Stomach (tissue), 9 donors: ENCODE results near the gene ARHGEF4. TPM values are rescaled to one million over a fixed set of nuclear protein-coding genes. Genes with fewer than 3 reads are reported as not detected.

ENCODE experiments used
- DNase-seq, 2 donors: peaks; one replicate each; pipeline versions ENCODE4 v3.0.0 to v3.0.0-alpha.2; 2013 to 2019
- H3K27ac ChIP-seq, 5 donors: fragments of 200-600 bp in 4 of 5; sonication (generic) in 4 of 5; one replicate each; pipeline ENCODE4 v1.5.1; 2013 to 2019; ENCODE audit warnings: mild to moderate bottlenecking in 1 of 5, moderate library complexity in 1 of 5
- H3K27me3 ChIP-seq, 3 donors: fragments of 200-600 bp; sonication (generic); one replicate each; pipeline ENCODE4 v1.5.1; 2017 to 2019; ENCODE audit warnings: mixed run types in 1 of 3
- H3K36me3 ChIP-seq, 4 donors: fragments of 200-600 bp; sonication (generic); 1 replicate in 3 of 4; 2 replicates in 1 of 4; pipeline ENCODE4 v1.5.1; 2016 to 2019
- H3K4me1 ChIP-seq, 4 donors: fragments of 200-600 bp; sonication (generic); one replicate each; pipeline ENCODE4 v1.5.1; 2016 to 2019
- H3K4me3 ChIP-seq, 4 donors: fragments of 200-600 bp; sonication (generic) in 3 of 4; one replicate each; pipeline ENCODE4 v1.5.1; 2016 to 2019; ENCODE audit warnings: mild to moderate bottlenecking in 1 of 4
- H3K9me3 ChIP-seq, 4 donors: fragments of 200-600 bp; sonication (generic); one replicate each; pipeline ENCODE4 v1.5.1; 2016 to 2019
- EP300 ChIP-seq: sonication (generic); formaldehyde crosslinking; IDR thresholded peaks from one replicate; pipeline ENCODE4 v1.6.1; 2017; ENCODE audit warnings: antibody characterized with exemption
- POLR2A ChIP-seq, 4 donors: fragments of 450-650 bp; IDR thresholded peaks; one replicate each; pipeline ENCODE4 v1.6.1; 2016; ENCODE audit warnings: antibody characterized with exemption in 4 of 4, control low read depth in 2 of 4, mild to moderate bottlenecking in 1 of 4, moderate library complexity in 1 of 4
- POLR2AphosphoS5 ChIP-seq, 3 donors: sonication (generic); formaldehyde crosslinking; IDR thresholded peaks; one replicate each; pipeline ENCODE4 v1.6.1; 2016; ENCODE audit warnings: antibody characterized with exemption in 3 of 3
- WGBS, 5 donors: extraction: QIAGEN DNeasy Blood & Tissue Kit in 3 of 5; methylation state at CpG; one replicate each; pipeline versions ENCODE4 v1.1.5 to v1.1.7; 2013 to 2018; 5-methylcytosine and 5-hydroxymethylcytosine counted together
- intact Hi-C: fragments of 100-400 bp; cut with DNase I; formaldehyde crosslinking; loops from one replicate; pipeline ENCODE4 v1.15.1; 2023; ENCODE audit warnings: low total_unique reads
- polyA plus RNA-seq, 3 donors: library from polyadenylated mRNA; stranded (reverse); fragments of 200-250 nt; gene quantifications; one replicate each; pipeline ENCODE4 v1.2.3, GENCODE V29; 2013
- total RNA-seq, 5 donors: library from RNA; depleted of rRNA; stranded (reverse); fragments of >200 nt; gene quantifications; one replicate each; pipeline versions ENCODE4 v1.1.0 to v1.2.3, GENCODE V29; 2014 to 2016
- TF ChIP-seq, protein P1 (sequence below), 7 experiments: fragments of 450-650 bp in 4 of 7; fragments of 200-600 bp in 3 of 7; sonication (generic) in 3 of 7; IDR thresholded peaks; one replicate each; pipeline ENCODE4 v1.5.1; 2016 to 2019; ENCODE audit warnings: antibody characterized with exemption in 7 of 7, control low read depth in 2 of 7, mild to moderate bottlenecking in 1 of 7
- donor health status: healthy with polysubstance abuse.
- donor health status: Bipolar disorder and iron deficiency.
- donor health status: healthy.

ARHGEF4 gene
- total and polyA plus RNA-seq, 8 donors: 1.4 to 32.3 (median 11.2) TPM; not detected in 1

DNA sequence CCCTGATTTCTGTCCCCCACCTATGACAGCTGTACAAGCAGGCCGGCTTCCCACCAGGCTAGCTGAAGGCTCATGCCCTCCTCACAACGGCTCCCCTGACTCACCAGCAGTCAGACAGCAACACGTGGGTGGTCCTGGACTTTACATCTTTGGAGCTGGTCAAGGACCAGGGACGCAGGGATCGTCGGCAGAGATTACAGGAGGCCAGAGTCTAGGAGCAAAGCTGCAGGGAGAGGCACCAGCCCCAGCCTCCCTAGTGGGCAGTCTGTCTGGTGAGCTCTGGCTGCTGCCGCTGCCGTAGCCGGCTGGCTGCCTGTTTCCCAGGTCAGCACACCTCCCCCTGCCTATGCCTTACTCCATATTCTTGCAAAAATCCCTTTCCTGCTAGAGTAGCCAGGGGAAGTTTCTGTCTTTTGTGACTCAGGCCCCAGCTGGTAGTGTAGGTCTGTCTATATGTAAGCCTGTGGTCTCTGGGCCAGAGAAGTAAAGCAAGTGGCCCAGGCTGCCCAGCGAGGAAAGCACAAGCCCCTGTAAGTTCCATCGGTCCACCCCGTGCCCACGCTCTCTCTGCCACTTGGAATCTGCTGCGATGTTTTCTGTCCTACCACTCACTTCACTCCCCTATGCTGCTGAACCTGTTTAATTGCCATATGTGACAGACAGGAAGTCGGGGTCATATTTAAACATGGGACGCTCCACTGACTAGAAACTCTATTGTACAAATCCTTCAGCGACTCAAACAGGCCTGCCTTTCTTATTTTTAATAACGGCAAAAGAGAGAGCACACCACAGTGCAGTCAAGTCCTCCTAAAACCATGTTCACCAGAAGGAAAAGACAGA is 2.4 kb upstream of the ARHGEF4 start:
- H3K4me1 ChIP-seq: peaks cover 12 to 18% (median 15%) of the 10 kb centered on the region in 4 donors
- no peak overlapping the region for H3K27ac ChIP-seq
- TF ChIP-seq, protein P1, sequence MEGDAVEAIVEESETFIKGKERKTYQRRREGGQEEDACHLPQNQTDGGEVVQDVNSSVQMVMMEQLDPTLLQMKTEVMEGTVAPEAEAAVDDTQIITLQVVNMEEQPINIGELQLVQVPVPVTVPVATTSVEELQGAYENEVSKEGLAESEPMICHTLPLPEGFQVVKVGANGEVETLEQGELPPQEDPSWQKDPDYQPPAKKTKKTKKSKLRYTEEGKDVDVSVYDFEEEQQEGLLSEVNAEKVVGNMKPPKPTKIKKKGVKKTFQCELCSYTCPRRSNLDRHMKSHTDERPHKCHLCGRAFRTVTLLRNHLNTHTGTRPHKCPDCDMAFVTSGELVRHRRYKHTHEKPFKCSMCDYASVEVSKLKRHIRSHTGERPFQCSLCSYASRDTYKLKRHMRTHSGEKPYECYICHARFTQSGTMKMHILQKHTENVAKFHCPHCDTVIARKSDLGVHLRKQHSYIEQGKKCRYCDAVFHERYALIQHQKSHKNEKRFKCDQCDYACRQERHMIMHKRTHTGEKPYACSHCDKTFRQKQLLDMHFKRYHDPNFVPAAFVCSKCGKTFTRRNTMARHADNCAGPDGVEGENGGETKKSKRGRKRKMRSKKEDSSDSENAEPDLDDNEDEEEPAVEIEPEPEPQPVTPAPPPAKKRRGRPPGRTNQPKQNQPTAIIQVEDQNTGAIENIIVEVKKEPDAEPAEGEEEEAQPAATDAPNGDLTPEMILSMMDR (IDR thresholded peaks at IDR 0.05): no peak
- no peak for TF ChIP-seq POLR2A (IDR thresholded peaks at IDR 0.05)
- no peak for TF ChIP-seq POLR2AphosphoS5 (IDR thresholded peaks at IDR 0.05)
- TF ChIP-seq EP300: no peak
- H3K9me3 ChIP-seq: no peaks in the 10 kb centered on the region
- 56 to 64% (median 63%) methylated on average over 18 of the region's 18 CpGs for WGBS, 5 donors
- intact Hi-C loops: no loop called here
- no peak overlapping the region for H3K4me3 ChIP-seq
- H3K36me3 ChIP-seq: no peaks in the 10 kb centered on the region
- peaks cover 7 to 74% (median 39%) of the 10 kb centered on the region in 3 donors for H3K27me3 ChIP-seq
- no peak for DNase-seq

DNA sequence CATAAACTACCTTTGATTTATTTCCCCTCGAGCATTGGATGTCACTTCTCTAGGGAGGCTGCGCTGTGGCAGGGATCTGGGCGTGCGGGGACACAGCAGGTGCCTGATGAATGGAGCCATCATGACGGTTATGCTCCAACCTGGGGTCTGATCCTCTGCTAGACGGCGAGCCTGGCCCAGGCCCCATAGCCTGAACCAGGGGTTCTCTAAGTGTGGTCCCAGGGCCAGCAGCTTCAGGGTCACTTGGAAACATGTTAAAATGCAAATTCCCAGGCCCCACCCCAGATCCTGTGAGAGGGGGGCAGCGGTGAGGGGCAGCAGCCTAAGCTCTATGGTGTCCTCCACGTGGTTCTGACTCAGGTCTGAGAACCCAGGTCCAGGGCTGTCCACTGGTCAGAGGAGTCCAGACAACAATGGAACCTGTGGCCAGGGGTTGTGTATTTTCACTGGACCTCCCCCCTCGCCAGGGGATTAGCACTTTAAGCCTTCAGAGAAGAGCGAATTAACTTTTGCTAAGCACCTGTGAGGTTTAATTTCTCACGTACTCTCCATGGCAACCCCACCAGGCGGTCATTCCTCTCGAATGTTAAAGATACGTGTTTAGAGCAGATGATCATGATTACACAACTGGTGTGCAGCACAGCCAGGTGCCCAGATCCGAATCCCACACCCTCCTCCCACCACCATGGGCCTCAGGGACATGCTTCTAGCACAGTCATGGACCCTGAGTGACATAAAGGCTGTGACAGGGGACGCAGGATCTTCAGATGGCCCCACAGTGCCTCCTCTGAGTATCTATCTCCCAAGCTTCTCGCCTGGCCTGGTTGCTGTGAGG is 1.6 kb upstream of the ARHGEF4 start:
- 85 to 89% (median 86%) methylated on average over 16 to 18 of the region's 18 CpGs for WGBS, 5 donors
- DNase-seq: no peak

DNA sequence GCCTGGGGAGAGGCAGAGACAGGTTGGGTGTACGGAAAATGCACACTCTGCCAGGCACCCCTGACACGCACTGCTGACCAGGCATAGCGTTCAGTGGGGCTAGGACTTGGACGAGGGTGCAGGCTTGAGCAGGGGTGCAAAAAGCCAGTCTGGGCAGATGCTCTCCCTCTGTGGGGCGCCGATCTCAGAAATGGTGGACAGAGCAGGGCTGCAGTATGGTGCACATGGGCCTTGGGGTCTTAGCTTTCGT is 1.0 kb upstream of the ARHGEF4 start:
- DNase-seq: no peak
- H3K27me3 ChIP-seq: peaks cover 7 to 88% (median 40%) of the 10 kb centered on the region in 3 donors
- peaks cover 12 to 18% (median 15%) of the 10 kb centered on the region in 4 donors for H3K4me1 ChIP-seq
- H3K9me3 ChIP-seq: no peaks in the 10 kb centered on the region
- H3K4me3 ChIP-seq: no peak overlapping the region
- TF ChIP-seq, protein P1 (IDR thresholded peaks at IDR 0.05): no peak
- TF ChIP-seq EP300 (no peak), POLR2A (IDR thresholded peaks at IDR 0.05) (no peak), POLR2AphosphoS5 (IDR thresholded peaks at IDR 0.05) (no peak)
- WGBS, 5 donors: 89 to 97% (median 94%) methylated on average over 7 of the region's 7 CpGs
- no peaks in the 10 kb centered on the region for H3K36me3 ChIP-seq
- H3K27ac ChIP-seq: no peak overlapping the region
- intact Hi-C loops: no loop called here

More for the DNA sequence above, 1.6 kb upstream of the ARHGEF4 start:
- peaks cover 7 to 82% (median 40%) of the 10 kb centered on the region in 3 donors for H3K27me3 ChIP-seq
- no peak for TF ChIP-seq EP300
- intact Hi-C loops: no loop called here
- no peak overlapping the region for H3K27ac ChIP-seq
- H3K4me1 ChIP-seq: peaks cover 12 to 18% (median 15%) of the 10 kb centered on the region in 4 donors
- no peaks in the 10 kb centered on the region for H3K9me3 ChIP-seq
- H3K4me3 ChIP-seq: no peak overlapping the region
- H3K36me3 ChIP-seq: no peaks in the 10 kb centered on the region

DNA sequence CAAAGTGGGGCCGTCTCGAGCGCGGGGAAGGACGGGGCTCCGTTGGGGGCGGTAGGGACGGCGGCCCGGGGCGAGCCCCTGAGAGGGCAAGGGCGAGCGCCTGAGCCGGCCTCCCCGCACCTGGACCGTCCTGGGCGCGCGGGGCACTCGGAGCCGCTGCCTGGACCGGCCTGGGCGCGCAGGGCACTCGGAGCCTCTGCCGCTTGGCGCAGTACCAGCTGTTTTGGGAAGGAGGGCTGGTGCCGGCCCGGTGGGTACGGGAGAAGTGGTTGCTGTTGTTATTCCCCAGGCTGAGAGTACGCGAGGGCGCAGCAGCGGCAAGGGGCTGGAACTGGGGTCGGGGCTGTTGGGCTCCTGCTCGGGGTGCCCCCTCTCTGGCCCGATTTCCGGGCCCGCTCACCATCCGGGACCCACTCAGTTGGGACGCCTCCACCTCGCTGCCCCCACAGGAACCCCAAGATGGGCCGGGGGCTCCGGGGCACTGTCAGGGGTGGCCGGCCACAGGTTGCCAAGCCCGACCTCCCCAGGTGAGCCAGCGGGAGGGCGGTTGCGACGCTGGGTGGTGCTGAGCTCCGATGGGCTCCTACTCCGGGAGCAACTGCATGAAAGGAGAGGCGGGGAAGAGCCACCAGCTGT is 579 bp downstream of the ARHGEF4 start:
- no peak for DNase-seq
- Histone ChIP-seq H3K4me3 (peak overlapping the region; percentile 34 to 54 (median 46)), H3K9me3 (no peaks in the 10 kb centered on the region), H3K36me3 (no peaks in the 10 kb centered on the region), H3K27ac (no peak overlapping the region), H3K4me1 (peaks cover 12 to 18% (median 15%) of the 10 kb centered on the region in 4 donors), H3K27me3 (peaks cover 7 to 81% (median 40%) of the 10 kb centered on the region in 3 donors)
- intact Hi-C loops: no loop called here
- no peak for TF ChIP-seq EP300
- TF ChIP-seq POLR2A (IDR thresholded peaks at IDR 0.05): no peak
- no peak for TF ChIP-seq POLR2AphosphoS5 (IDR thresholded peaks at IDR 0.05)
- TF ChIP-seq, protein P1 (IDR thresholded peaks at IDR 0.05): no peak
- WGBS, 5 donors: 3 to 6% (median 4%) methylated on average over 13 to 53 of the region's 53 CpGs
